Measurements from ENCODE around the gene IP6K3.

The IP6K3 gene

DNA sequence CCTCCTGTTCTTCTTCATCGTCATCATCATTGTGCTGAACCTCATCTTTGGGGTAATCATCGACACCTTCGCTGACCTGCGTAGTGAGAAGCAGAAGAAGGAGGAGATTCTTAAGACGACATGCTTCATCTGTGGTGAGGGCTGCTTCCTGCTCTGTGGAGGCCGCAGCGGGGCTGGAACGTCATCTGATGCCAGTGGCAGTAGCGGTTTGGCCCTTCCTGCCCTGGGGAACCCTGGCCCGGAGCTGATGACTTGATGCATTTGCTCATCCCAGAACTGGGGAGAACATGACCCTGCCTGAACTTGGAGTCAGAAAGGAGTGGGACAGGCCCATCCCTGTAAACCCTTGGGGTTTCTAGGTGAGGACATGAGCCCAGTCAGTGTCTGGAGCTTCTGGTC is 53.9 kb downstream of the IP6K3 start:
- no peak overlapping the region for H3K4me3 ChIP-seq (ENCODE audit: low read length)
- H3K27me3 ChIP-seq (ENCODE audit: control insufficient read depth, low read length): no peaks in the 10 kb centered on the region
- H4K20me1 ChIP-seq (ENCODE audit: control insufficient read depth, insufficient read depth, low read depth, low read length): 0 out of 2 replicates have a peak, but pooled peaks cover 5% of the 10 kb centered on the region
- H3K4me1 ChIP-seq (ENCODE audit: control insufficient read depth, low read length): peaks cover 62% of the 10 kb centered on the region
- peak overlapping the region; percentile 5; the same call in 1 of the 2 replicates for H3K27ac ChIP-seq (ENCODE audit: low read depth, low read length)
- peaks cover 13% of the 10 kb centered on the region; the same call in 1 of the 2 replicates for H3F3A ChIP-seq (ENCODE audit: control insufficient read depth, insufficient read depth)
- peak overlapping the region; percentile 15; the same call in 1 of the 2 replicates for H3K4me2 ChIP-seq (ENCODE audit: low read length)
- peaks cover 98% of the 10 kb centered on the region for H3K36me3 ChIP-seq (ENCODE audit: control insufficient read depth, low read length)
- H3K9me2 ChIP-seq (replicated peaks; ENCODE audit: control insufficient read depth, low read length): no peaks in the 10 kb centered on the region
- TF ChIP-seq EZH2phosphoT487 (IDR thresholded peaks at IDR 0.05; ENCODE audit: borderline replicate concordance, low read length): no peak
- TF ChIP-seq, protein P1, sequence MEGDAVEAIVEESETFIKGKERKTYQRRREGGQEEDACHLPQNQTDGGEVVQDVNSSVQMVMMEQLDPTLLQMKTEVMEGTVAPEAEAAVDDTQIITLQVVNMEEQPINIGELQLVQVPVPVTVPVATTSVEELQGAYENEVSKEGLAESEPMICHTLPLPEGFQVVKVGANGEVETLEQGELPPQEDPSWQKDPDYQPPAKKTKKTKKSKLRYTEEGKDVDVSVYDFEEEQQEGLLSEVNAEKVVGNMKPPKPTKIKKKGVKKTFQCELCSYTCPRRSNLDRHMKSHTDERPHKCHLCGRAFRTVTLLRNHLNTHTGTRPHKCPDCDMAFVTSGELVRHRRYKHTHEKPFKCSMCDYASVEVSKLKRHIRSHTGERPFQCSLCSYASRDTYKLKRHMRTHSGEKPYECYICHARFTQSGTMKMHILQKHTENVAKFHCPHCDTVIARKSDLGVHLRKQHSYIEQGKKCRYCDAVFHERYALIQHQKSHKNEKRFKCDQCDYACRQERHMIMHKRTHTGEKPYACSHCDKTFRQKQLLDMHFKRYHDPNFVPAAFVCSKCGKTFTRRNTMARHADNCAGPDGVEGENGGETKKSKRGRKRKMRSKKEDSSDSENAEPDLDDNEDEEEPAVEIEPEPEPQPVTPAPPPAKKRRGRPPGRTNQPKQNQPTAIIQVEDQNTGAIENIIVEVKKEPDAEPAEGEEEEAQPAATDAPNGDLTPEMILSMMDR (IDR thresholded peaks at IDR 0.05; ENCODE audit: low read depth, low read length, poor library complexity, severe bottlenecking): no peak
- peaks cover 3% of the 10 kb centered on the region; the same call in 1 of the 2 replicates for H3K79me2 ChIP-seq (ENCODE audit: control insufficient read depth, low read length)
- no peaks in the 10 kb centered on the region for H3K9me3 ChIP-seq (ENCODE audit: control insufficient read depth, insufficient read depth, low read length)

DNA sequence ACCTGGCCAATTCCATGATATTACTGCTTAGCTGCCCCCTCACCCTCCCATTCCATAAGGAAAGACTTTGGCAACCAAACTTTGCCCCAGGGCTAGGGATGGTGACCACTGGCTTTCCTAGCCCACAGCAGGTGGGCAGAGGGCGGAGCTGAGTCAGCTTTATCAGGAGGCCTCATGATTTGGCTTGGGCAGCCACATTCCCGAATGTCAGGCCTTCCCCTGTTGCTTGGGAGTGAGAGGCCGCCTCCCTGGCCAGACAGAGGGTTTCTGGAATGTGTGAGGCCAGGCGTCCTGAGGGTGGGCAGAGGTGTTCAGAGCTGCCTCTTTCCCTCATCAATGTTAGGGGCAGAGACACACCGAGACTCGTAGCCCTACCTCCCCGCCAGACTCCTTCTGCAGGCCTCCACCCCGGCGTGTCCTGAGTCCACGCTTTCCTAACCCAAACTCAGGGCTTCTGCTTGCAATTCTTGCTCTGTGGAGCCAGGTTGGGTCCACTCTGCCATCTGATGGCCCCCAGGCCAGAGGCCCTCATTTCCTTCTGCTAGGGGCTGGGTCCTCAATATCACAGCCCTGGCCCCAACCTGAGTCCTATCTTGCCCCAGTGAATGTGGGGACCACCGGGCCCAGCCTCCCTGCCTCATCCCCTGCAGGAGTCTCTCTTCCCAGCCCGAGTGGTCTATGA is 54.5 kb downstream of the IP6K3 start:
- no peaks in the 10 kb centered on the region for H3K9me3 ChIP-seq (ENCODE audit: control insufficient read depth, insufficient read depth, low read length)
- H3K27me3 ChIP-seq (ENCODE audit: control insufficient read depth, low read length): no peaks in the 10 kb centered on the region
- no peak overlapping the region for H3K27ac ChIP-seq (ENCODE audit: low read depth, low read length)
- H3F3A ChIP-seq (ENCODE audit: control insufficient read depth, insufficient read depth): peaks cover 7% of the 10 kb centered on the region; the same call in 1 of the 2 replicates
- peak overlapping the region; percentile 15; the same call in 1 of the 2 replicates for H3K4me2 ChIP-seq (ENCODE audit: low read length)
- no peaks in the 10 kb centered on the region for H3K9me2 ChIP-seq (replicated peaks; ENCODE audit: control insufficient read depth, low read length)
- peaks cover 3% of the 10 kb centered on the region; the same call in 1 of the 2 replicates for H3K79me2 ChIP-seq (ENCODE audit: control insufficient read depth, low read length)
- TF ChIP-seq, protein P1 (IDR thresholded peaks at IDR 0.05; ENCODE audit: low read depth, low read length, poor library complexity, severe bottlenecking): no peak
- no peak for TF ChIP-seq EZH2phosphoT487 (IDR thresholded peaks at IDR 0.05; ENCODE audit: borderline replicate concordance, low read length)
- H4K20me1 ChIP-seq (ENCODE audit: control insufficient read depth, insufficient read depth, low read depth, low read length): 0 out of 2 replicates have a peak, but pooled peaks cover 5% of the 10 kb centered on the region
- H3K36me3 ChIP-seq (ENCODE audit: control insufficient read depth, low read length): peaks cover 98% of the 10 kb centered on the region
- no peak overlapping the region for H3K4me3 ChIP-seq (ENCODE audit: low read length)
- peaks cover 59% of the 10 kb centered on the region for H3K4me1 ChIP-seq (ENCODE audit: control insufficient read depth, low read length)

DNA sequence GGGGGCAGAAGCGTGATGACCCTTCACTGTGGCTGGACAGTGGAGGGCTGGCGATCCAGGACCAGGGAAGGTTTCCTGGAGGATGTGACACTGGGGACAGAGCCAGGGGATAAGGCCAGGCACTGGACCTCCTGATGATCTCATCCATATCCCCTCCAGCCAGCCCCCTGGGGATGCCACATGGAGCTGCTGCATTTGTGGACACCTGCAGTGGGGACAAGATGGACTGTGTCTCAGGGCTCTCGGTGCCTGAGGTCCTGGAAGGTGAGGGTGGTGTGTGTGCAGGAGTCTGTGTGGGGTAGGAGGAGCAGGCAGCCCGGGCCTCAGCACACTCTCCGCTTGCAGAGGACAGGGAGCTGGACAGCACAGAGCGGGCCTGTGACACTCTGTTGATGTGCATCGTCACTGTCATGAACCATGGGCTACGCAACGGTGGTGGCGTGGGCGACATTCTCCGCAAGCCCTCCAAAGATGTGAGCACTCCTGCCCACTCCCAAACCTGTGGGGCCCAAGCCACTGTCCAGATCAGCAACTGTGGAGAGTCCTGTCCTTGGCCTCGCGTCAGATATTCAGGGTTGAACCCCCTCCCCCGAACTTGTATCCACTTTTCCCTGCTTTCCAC is 55.1 kb downstream of the IP6K3 start:
- Histone ChIP-seq H3K4me2 (ENCODE audit: low read length) (no peak overlapping the region), H3K9me2 (replicated peaks; ENCODE audit: control insufficient read depth, low read length) (no peaks in the 10 kb centered on the region), H3F3A (ENCODE audit: control insufficient read depth, insufficient read depth) (peaks cover 3% of the 10 kb centered on the region; the same call in 1 of the 2 replicates), H3K27me3 (ENCODE audit: control insufficient read depth, low read length) (no peaks in the 10 kb centered on the region), H4K20me1 (ENCODE audit: control insufficient read depth, insufficient read depth, low read depth, low read length) (0 out of 2 replicates have a peak, but pooled peaks cover 5% of the 10 kb centered on the region), H3K79me2 (ENCODE audit: control insufficient read depth, low read length) (no peaks in the 10 kb centered on the region; the same call in 1 of the 2 replicates), H3K4me3 (ENCODE audit: low read length) (no peak overlapping the region), H3K36me3 (ENCODE audit: control insufficient read depth, low read length) (peaks cover 98% of the 10 kb centered on the region), H3K27ac (ENCODE audit: low read depth, low read length) (no peak overlapping the region), H3K4me1 (ENCODE audit: control insufficient read depth, low read length) (peaks cover 52% of the 10 kb centered on the region), H3K9me3 (ENCODE audit: control insufficient read depth, insufficient read depth, low read length) (no peaks in the 10 kb centered on the region)
- TF ChIP-seq, protein P1 (IDR thresholded peaks at IDR 0.05; ENCODE audit: low read depth, low read length, poor library complexity, severe bottlenecking): no peak
- TF ChIP-seq EZH2phosphoT487 (IDR thresholded peaks at IDR 0.05; ENCODE audit: borderline replicate concordance, low read length): no peak

Data from DOHH2 (cell line).